H4 (cell line): ENCODE results near the gene CLDN6. TPM values are rescaled to one million over a fixed set of nuclear protein-coding genes. Genes with fewer than 3 reads are reported as not detected.

ENCODE experiments used
- DNase-seq: peaks from one replicate; pipeline ENCODE4 v3.0.0-alpha.2; 2015; ENCODE audit warnings: low spot score
- total RNA-seq: library from RNA; depleted of rRNA; stranded (reverse); fragments of >200 nt; shearing (Covaris generic); gene quantifications from 2 replicates; pipeline ENCODE4 v1.2.3, GENCODE V29; 2014

CLDN6 gene
- total RNA-seq, 1 experiment from 2014 or later, result 2.0 TPM

DNA sequence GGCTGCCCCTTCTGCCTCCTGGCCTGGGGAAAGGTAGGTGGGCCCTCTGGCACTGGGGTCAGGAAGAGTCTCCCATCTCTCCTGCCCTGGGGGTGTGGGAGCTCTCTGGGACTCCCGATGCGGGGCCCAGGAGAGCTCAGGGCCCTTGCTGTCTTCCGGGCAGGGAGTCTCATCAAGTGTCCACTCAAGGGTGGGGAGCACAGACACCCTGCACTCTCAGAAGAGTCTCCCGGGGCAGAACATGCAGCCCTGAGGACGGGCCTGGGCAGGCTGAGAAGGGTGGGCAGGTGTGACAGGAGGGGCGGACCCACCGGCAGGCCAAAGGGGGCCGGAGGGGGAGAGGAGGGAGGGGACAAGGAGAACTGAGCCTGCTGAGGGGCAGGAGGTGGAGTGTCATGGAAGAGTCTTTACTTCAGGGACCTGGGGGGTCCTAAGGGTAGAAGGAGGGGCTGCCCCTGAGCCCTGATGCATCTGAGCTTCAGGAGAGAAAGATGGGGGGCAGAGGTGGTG is 29.3 kb downstream of the CLDN6 start:
- DNase-seq, result no peak

DNA sequence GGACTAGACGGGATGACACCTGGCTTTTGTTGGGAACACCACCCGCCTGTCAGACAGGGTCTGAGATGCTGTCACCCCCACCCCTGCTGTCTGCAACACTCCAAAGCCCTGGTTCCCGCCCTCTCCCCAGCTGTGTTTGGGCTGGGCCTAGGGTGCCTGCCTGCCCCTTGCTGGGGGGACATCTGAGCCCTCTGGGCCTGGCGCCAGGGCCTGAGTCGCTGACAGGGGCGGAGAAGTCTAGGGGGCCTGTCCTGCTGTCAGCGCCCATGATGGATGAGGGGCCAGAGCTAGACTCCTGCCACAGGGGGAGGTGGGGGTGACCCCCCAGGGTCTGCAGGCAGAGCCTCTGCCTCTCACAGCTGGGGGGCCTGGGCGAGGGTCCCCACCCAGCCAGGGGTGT is 30.1 kb downstream of the CLDN6 start:
- DNase-seq, result no peak

DNA sequence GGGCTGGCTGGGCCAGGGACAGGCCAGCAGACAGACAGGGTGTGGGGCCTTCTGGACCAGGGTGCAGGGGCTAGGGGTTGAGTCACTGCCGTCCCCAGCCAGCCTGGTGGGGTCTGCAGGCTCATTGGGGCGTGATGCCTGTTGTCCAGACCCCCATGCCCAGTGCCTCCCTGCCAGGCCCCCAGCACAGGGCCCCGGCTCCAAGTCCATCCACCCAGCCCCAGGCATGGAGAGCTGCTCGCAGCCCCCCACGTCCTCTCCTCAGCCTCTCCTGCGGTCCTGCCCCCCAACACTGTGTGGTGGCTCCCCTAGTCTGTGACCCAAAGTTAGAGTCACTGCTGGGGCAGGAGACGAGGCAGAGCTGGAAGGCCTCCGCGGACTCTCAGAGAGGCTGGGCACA is 30.7 kb downstream of the CLDN6 start:
- DNase-seq, result no peak

DNA sequence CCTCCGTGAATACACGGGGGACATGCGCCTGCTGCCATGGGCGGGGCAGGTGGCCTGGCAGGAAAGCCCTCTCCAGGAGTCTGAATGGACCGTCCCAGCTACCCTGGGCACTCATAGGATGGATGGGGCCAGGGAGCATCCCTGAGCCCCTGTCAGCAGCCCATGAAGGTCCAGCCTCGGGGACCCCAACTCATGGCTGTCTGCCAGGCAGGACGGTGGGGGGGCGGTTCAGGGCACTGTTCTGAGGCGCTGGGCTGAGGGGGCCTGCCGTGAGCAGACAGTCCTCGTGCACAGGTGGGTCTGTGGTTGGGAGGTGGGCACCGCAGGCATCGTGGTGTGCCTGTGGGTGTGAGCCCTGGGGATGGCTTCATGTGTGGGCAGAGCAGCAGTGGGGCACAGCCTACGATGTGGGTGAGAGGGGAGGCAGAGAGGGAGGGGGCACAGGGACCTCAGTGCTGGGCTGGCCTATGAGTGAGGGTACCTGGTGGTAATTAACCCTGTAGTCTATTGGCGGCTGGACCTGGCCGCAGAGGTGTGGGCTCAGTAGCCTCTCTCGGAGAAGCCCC is 31.3 kb downstream of the CLDN6 start:
- DNase-seq, result no peak

DNA sequence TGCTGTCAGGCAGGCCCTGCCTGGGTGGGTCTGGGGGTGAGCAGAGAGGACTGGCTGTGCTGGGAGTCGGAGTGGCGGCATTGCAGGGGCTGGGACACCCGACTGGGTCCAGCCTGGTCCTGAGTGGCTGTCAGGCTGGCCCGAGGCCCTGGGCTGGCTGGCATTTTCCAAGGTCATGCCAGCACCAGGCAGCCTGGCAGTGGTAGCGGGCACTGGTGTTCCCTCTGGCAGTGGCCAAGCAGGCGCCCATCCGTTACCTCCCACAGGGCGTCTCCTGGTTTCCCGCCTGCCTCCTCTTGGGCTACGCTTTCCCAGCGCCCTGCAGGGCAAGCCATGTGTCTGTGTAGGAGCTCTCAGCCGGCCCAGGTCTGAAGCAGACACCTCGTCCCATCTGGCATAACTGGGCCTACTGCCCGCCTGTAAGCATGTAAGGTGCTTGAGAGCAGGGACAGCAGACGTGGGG is 32.1 kb downstream of the CLDN6 start:
- DNase-seq, result no peak

DNA sequence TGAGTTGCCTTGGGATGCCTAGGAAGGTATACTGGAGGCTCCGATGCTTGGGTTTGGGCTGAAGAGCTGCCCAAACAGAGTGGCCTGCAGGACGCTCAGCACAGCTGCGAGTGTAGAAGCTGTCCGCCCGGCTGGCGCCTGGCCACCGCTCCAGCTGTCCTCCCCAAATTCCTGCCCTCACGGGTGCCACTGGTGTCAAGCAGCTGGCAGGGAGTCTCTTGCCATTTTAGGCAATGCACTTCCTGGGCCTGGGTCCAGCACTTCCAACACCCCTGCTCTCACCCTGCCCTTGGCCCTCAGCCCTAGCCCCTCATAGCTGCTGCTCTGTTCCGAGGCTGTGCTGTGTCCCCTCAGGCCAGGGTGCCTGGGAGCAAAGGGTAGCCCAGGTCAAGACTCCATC is 32.5 kb downstream of the CLDN6 start:
- no peak for DNase-seq

DNA sequence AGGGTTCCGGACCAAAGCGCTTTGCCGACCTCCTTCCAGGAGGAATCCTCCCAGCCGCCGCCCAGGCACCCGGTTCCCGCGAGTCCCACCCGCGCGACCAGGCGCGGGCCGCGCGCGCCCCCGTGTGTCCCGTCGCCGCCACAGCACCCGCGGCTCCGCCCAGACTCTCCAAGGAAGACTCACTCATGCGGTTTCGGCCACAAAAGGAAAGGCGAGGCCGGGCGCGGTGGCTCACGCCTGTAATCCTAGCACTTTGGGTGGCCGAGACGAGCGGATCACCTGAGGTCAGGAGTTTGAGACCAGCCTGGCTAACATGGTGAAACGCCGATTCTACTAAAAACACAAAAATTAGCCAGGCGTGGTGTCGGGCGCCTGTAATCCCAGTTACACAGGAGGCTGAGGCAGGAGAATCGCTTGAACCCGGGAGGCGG is 34.3 kb downstream of the CLDN6 start:
- peak; percentile 77 for DNase-seq

DNA sequence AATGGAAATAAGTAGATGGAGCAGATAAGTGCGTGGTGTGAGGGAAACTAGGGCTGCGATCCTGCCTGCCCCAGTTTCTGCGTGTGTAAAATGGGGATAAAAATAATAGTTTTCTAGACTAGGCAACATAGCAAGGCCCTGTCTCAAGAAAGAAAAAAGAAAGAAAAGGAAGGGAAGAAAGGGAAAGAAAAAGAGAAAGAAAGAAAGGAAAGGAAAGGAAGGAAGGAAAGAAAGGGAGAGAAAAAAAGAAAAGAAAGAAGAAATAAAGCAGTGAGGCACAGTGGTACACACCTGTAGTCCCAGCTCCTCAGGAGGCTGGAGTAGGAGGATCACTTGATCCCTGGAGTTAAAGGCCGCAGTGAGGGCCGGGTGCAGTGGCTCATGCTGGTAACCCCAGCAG is 35.6 kb downstream of the CLDN6 start:
- DNase-seq, result no peak

DNA sequence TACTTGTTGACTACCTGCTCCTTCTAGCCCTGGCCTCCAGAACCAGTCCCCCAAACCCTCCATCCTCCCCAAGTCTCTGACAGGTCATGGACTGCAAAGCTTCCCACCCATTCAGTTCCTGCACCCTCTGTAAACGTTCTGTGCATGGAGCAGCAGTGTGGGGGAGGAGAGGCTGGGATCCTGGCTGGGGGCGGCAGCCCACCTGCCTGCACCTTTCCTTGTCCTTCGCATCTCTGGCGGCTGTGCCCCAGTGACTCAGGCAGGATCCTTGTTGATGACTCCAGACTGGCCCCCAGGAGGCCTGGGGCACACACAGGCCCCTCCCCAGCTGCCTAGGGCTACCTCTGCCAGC is 36.1 kb downstream of the CLDN6 start:
- DNase-seq, result no peak

DNA sequence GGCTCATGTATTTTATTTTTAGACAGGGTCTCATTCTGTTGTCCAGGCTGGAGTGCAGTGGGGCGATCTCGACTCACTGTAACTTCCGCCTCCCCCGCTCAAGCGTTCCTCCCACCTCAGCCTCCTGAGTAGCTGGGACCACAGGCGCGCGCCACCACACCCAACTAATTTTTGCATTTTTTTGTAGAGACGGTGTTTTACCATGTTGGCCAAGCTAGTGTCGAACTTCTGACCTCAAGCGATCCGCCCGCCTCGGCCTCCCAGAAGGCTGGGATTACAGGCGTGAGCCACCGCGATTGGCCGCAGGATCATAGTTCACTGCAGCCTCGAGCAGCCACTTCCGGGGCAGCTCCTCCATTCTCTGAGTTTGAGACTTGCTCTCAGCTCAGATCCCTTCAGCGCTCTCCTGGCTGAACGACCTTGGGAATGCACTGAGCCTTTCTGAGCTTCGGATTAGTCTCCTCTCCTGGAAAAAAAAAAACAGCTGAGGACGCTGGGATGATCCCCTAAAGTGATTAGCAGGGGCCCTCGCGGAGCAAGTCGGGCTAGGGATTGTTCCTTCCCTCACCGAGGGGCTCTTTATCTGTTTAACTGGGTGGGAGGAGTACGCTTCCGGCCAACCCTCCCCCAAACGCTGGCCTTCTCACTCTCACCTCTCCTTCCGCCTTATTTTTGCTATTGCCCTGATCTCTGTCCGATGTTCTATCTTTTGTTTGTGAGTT is 36.6 kb downstream of the CLDN6 start:
- no peak for DNase-seq

DNA sequence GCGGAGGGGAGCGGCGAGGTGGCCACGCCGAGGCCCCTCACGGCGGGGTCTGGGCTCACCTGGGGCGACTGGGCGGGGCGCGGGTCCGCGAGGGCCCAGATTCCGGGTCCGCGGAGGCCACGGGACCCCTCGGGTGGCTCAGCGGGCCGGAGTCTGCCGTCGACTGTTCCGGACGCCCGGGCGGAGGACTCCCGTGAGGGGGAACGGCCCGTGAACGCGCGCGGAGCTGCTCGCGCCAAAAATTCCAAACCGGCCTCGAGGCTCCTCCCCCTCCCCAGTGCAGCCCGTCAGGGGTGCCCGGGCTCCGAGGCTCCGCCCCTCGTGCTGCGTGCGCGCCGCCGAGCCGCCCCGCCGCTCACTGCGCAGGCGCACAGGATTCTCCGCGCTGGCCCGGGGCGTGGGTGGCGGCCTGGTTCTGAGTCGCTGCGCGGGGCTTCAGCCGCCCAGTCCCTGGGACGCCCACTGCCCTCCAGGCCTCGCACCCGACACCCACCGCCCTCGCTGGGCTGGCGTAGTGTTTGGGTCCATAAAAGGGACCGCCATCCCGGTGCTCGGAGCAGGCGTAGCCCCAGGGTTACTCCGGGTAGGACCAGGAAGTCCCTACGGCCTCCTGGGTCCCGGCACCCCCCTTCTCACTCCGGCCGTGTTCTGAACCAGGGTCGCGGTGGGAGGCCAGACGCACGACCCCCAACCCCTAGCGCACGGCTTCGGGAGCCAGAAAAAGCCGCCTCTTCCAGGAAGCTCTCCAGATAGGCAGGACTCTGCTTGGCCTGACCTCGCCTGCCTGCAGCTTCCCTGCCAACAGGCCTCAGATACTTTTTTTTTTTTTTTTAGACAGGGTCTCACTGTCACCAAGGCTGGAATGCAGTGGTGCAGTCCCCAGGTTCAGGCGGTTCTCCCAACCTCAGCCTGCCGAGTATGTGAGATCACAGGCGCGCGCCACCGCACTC is 37.5 kb downstream of the CLDN6 start, which contains the start of gene PKMYT1:
Gene PKMYT1, minus strand, starts transcription at position 220 of the 950 bp plus-strand sequence. CDS start 789 bp downstream, outside the sequence.
- DNase-seq, result peak; percentile 75

DNA sequence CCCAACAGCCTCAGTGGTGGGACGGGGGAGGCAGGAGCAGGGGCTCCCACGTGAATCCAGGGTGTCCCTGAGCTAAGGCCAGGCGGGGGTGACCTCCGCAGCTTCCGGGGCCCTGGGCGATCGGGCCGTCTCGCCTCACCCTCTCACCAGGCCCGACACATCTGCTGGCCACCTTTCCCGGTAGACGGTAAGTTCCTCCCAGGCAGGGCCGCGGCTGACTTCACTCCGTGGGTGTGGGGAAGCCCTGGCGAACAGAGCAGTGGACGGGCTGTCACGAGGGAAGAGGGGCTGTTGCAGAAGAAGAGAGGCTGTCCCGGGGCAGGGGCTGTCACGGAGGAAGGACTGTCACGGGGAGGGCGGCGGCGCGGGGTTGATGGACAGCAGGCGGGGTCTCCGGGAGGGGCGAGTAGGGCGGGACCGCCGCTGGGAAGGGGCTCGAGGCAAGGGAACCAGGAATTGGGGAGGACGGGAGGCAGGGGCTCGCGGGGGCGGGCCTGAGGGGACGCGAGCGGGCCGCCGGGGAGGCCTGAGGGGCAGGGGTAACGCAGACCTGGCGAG is 38.2 kb downstream of the CLDN6 start:
- no peak for DNase-seq

DNA sequence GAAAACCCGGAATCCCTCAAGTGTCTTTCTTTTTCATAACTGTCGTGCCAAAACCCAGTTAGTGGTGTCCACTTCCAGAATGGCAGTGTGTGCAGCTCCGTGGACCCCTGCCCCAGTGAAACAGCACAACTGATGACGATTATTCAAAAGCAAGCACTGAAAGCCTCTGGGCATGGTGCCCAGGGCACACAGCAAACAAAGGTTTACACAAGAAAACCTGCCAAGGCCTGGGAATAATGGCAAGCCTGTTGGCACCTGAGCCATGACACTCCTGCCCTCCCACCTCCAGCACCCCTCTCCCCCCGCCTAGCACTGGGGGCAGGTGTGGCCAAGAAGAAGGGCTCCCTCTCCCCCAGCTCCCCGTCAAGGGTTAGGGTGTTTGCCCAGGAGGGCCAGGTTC is 40.5 kb downstream of the CLDN6 start:
- no peak for DNase-seq

DNA sequence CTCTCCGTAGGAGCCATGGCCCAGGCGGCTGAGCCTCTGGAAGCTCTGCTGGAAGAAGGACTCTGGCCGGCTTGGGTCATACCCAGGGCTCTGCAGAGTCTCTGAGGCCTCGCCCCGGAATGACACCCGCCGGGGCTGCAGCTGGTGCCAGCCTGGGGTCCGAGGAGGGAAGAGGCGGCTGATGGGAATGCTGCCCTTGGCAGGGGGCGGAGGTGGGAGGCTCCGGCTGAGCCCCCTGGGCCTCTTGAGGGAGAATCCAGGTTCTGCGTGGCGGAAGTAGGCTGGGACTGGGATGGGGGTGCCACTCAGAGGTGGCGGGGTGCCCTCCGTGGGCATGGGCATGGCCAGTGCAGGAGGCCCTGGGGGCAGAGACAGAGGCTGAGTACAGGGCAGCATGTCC is 41.3 kb downstream of the CLDN6 start:
- no peak for DNase-seq

DNA sequence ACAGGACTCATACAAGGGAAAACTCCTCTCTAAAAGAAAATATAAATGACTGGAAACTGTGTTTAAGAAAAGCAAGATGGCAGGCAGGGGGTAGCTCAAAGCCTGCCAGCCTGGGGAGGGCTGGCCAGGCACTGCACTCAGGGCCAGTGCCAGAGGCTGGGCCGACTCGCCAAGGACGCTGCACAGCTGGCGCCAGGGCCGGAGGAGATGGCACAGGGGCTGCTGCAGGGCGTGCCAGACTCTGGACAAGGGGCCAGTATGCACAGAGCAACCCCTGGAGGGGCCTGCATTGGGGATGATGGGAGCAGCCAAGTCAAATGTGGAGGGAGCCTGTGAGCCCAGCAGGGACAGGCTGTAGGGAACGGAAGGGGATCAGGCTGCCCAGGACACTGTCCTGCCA is 41.8 kb downstream of the CLDN6 start:
- DNase-seq, result no peak

DNA sequence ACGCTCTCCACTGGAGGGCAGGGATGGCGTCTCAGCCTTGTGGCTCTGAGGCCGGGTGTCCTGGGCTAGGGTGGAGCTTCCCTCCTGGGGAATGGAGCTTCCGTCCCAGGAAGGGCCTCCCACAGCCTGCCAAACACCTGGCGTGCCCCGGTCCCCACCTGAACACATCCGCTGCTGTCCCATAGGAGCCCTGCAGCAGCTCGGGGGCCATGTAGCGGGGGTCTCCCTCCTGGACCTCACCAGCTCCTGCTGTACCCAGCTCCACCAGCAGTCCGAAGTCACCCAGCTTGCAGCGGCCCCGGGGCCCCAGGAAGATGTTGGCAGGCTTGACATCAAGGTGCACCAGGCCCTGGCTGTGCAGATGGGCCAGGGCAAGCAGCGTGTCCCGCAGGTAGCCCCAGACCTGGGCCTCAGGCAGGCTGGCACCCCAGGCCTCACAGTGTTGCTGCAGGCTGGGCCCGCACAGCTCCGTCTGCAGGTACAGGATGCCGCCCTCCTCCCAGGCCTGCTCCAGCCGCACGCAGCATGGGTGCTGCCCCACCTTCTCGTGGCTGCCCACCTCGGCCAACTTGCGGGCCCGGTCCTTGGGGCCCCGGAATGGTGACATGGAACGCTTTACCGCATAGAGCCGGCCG is 42.7 kb downstream of the CLDN6 start:
- no peak for DNase-seq

DNA sequence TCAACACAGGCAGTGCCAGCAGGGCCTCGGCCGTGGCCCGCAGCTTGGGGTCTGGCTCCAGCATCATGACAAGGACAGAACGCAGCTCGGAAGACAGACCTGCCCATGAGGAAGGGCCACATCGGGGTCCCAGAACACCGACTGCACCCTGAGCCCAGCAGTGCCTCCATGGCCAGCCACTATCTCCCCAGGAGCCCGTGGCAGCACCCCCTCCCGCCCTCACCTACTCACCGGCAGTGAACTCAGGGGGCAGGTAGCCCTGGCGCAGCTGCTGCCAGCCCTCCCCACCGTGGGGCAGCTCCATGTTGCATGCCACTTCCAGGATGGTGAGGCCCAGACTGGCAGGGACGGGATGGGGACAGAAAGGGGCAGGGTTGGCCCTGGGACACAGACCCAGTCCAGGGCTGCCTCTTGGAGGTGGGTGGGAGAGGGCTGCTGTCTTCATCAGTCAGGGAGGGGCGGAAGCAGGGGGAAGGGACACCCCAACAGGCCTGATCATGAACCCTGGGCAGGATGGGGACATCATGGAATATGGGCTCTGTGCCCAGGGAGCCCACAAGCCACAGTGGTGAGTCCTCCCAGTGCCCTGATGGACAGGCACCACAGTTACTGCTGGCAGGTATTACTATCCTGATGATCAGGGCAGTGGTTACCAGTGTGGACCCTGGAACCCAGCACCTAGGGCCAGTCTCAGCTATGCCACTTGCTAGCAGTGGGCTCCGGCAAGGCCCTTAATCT is 43.5 kb downstream of the CLDN6 start:
- DNase-seq, result no peak

DNA sequence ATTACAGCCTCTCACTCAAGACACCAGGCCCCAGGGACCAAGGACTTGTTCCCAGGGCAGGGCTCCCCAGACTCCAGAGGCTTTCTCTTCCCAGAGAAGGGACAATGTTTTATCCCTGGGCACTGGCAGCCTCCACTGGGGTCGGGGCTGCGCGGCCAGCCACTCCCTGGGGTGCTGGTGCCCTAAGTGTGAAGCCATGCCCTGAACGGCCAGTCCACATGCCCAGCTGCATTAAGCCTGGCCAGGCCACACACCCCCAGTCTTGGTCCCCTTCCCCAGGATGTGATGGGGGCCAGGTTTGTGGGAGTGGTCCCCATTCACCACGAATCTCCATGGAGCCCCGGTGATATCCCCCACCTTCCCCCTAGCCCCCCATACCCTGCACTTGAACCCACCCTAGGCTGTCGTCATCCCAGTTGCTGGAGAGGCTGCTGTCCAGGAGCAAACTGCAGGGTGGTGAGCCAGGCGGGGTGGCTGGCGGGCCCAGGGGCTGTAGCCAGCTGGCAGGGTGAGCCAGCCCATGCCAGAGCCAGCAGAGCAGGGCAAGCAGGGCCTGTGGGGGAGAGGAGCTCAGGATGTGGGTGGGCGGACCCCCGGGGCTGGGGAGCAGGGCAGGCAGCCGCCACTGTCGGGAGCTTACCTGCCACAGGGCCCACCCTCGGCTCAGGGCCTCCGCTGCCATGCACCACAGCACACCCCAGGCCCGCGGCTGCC is 44.2 kb downstream of the CLDN6 start:
- DNase-seq, result no peak

DNA sequence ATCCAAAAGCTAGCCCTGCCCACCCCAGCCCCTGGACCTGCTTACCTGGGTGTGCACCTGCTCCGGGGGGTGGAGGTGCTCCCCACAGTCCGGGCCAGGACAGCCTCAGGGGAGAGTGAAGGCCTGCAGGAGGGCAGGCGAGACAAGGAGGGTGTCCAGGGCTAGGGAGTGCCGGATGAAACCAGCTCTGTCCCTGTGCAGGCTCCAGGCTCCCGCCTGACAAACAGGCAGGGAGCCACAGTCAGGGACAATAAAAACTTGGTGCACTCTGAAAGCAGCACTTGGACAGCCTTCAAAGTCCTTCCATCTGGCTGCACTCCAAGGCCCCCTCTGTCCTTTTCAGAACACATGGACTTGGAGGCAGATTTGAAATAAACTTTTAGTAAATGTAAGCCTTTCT is 44.9 kb downstream of the CLDN6 start:
- DNase-seq, result no peak
